GM12892 (cell line): ENCODE results near the gene CELA3A.
"Not testable (repeated sequence)": the region's sequence is repeated elsewhere in the genome, so short reads cannot be mapped to it uniquely, and the experiment has no call there.

Experiments
- POLR2A ChIP-seq: IDR thresholded peaks from 2 replicates; pipeline ENCODE4 v1.6.1; 2011; ENCODE audit warnings: low read depth, low read length, control low read depth
- POLR2AphosphoS5 ChIP-seq: IDR thresholded peaks from 2 replicates; pipeline ENCODE4 v1.6.1; 2011; ENCODE audit warnings: low read depth, low read length, control low read depth
- TAF1 ChIP-seq: IDR thresholded peaks from 2 replicates; pipeline ENCODE4 v1.6.1; 2011; ENCODE audit warnings: low read depth, mild to moderate bottlenecking, control low read depth, low read length, borderline replicate concordance

- TF ChIP-seq TAF1, POLR2A, POLR2AphosphoS5: not testable (repeated sequence)
Measured at GRCh38 chr1:21996663-21996970, 4.8 kb upstream of the CELA3A start.
